Liver (tissue), 9 donors: ENCODE data around the gene GGA1. TPM values are rescaled to one million over a fixed set of nuclear protein-coding genes. Genes with fewer than 3 reads are reported as not detected.

Experiments
- DNase-seq: peaks from one replicate; pipeline ENCODE4 v3.0.0-alpha.2; 2017; ENCODE audit warnings: low spot score
- H3K27ac ChIP-seq, 2 donors: one replicate each; pipeline ENCODE4 v1.7.0; 2013; ENCODE audit warnings: inconsistent platforms in 2 of 2, low read length in 2 of 2, control low read depth in 1 of 2, low read depth in 1 of 2, mild to moderate bottlenecking in 1 of 2
- H3K27me3 ChIP-seq, 4 donors: one replicate each; pipeline versions ENCODE4 v1.6.1 to v1.7.0; 2013; ENCODE audit warnings: low read length in 3 of 4, inconsistent platforms in 1 of 4, mild to moderate bottlenecking in 1 of 4, moderate library complexity in 1 of 4; ENCODE audit not compliant: control insufficient read depth in 4 of 4, insufficient read depth in 4 of 4
- H3K36me3 ChIP-seq, 4 donors: one replicate each; pipeline versions ENCODE4 v1.6.1 to v1.7.0; 2013; ENCODE audit warnings: low read length in 3 of 4, mild to moderate bottlenecking in 3 of 4, low read depth in 1 of 4, moderate library complexity in 1 of 4; ENCODE audit not compliant: control insufficient read depth in 4 of 4, insufficient read depth in 3 of 4
- H3K4me1 ChIP-seq, 4 donors: one replicate each; pipeline versions ENCODE4 v1.6.1 to v1.7.0; 2013; ENCODE audit warnings: low read length in 3 of 4, mild to moderate bottlenecking in 3 of 4, moderate library complexity in 1 of 4; ENCODE audit not compliant: control insufficient read depth in 4 of 4, insufficient read depth in 4 of 4
- H3K4me3 ChIP-seq, 3 donors: one replicate each; pipeline versions ENCODE4 v1.6.1 to v1.7.0; 2013; ENCODE audit warnings: low read length in 3 of 3, control low read depth in 1 of 3, low read depth in 1 of 3, mild to moderate bottlenecking in 1 of 3
- H3K9ac ChIP-seq, 2 donors: one replicate each; pipeline ENCODE4 v1.7.0; 2013; ENCODE audit warnings: low read length in 2 of 2, mild to moderate bottlenecking in 2 of 2, moderate library complexity in 2 of 2, control low read depth in 1 of 2, low read depth in 1 of 2
- H3K9me3 ChIP-seq, 4 donors: one replicate each; pipeline versions ENCODE4 v1.6.1 to v1.7.0; 2013; ENCODE audit warnings: low read length in 3 of 4; ENCODE audit not compliant: control insufficient read depth in 4 of 4
- EGR1 ChIP-seq, 2 donors: IDR thresholded peaks; 2 replicates each; pipeline ENCODE4 v1.6.1; 2016 to 2018; ENCODE audit warnings: antibody characterized with exemption in 2 of 2, low read depth in 2 of 2
- FOXA1 ChIP-seq: IDR thresholded peaks from 2 replicates; pipeline ENCODE4 v1.6.1; 2016; ENCODE audit warnings: antibody characterized with exemption
- FOXA2 ChIP-seq: IDR thresholded peaks from 2 replicates; pipeline ENCODE4 v1.6.1; 2016; ENCODE audit warnings: antibody characterized with exemption
- GABPA ChIP-seq, 2 donors: IDR thresholded peaks in 1 of 2; conservative IDR thresholded peaks in 1 of 2; 2 replicates each; pipeline ENCODE4 v1.6.1; 2016; ENCODE audit warnings: antibody characterized with exemption in 2 of 2, mild to moderate bottlenecking in 1 of 2, moderate library complexity in 1 of 2
- HNF4A ChIP-seq, 2 donors: conservative IDR thresholded peaks; 2 replicates each; pipeline ENCODE4 v1.6.1; 2016; ENCODE audit warnings: antibody characterized with exemption in 2 of 2, mild to moderate bottlenecking in 2 of 2
- HNF4G ChIP-seq: IDR thresholded peaks from 2 replicates; pipeline ENCODE4 v1.6.1; 2016; ENCODE audit warnings: antibody characterized with exemption
- JUND ChIP-seq, 2 donors: IDR thresholded peaks; 2 replicates each; pipeline ENCODE4 v1.6.1; 2016; ENCODE audit warnings: antibody characterized with exemption in 2 of 2
- NR2F2 ChIP-seq: IDR thresholded peaks from 2 replicates; pipeline ENCODE4 v1.6.1; 2016; ENCODE audit warnings: antibody characterized with exemption
- RAD21 ChIP-seq, 2 donors: IDR thresholded peaks; 2 replicates each; pipeline ENCODE4 v1.6.1; 2016; ENCODE audit warnings: antibody characterized with exemption in 2 of 2, mild to moderate bottlenecking in 2 of 2
- RXRA ChIP-seq, 2 donors: IDR thresholded peaks; 2 replicates each; pipeline ENCODE4 v1.6.1; 2017 to 2018; ENCODE audit warnings: antibody characterized with exemption in 2 of 2, mild to moderate bottlenecking in 1 of 2
- SP1 ChIP-seq: IDR thresholded peaks from 2 replicates; pipeline ENCODE4 v1.6.1; 2018; ENCODE audit warnings: antibody characterized with exemption, mild to moderate bottlenecking
- TAF1 ChIP-seq: conservative IDR thresholded peaks from 2 replicates; pipeline ENCODE4 v1.6.1; 2016; ENCODE audit warnings: antibody characterized with exemption, mild to moderate bottlenecking
- YY1 ChIP-seq: IDR thresholded peaks from 2 replicates; pipeline ENCODE4 v1.6.1; 2016; ENCODE audit warnings: antibody characterized with exemption, mild to moderate bottlenecking
- WGBS: extraction: QIAGEN DNeasy Blood & Tissue Kit; methylation state at CpG from one replicate; pipeline ENCODE4 v1.1.7; 2013; 5-methylcytosine and 5-hydroxymethylcytosine counted together
- polyA plus RNA-seq, 2 donors: library from polyadenylated mRNA; stranded (reverse) in 1 of 2; unstranded in 1 of 2; fragments of 200-250 nt in 1 of 2; fragments of >200 nt in 1 of 2; fragmentation: Nextera tagmentation in 1 of 2; extraction: Ambion mirVana in 1 of 2; gene quantifications; one replicate each; pipeline versions ENCODE4 v1.2.1 to v1.2.3, GENCODE V29; 2013 to 2015
- total RNA-seq, 2 donors: library from RNA; depleted of rRNA; stranded (reverse); fragments of >200 nt; gene quantifications; one replicate each; pipeline ENCODE4 v1.2.3, GENCODE V29; 2014
- TF ChIP-seq, protein P1 (sequence below): IDR thresholded peaks from 2 replicates; pipeline ENCODE4 v1.6.1; 2016; ENCODE audit warnings: antibody characterized with exemption
- TF ChIP-seq, protein P2 (sequence below): IDR thresholded peaks from 2 replicates; pipeline ENCODE4 v1.6.1; 2016; ENCODE audit warnings: antibody characterized with exemption, mild to moderate bottlenecking
- TF ChIP-seq, protein P3 (sequence below): IDR thresholded peaks from 2 replicates; pipeline ENCODE4 v1.6.1; 2016; ENCODE audit warnings: antibody characterized with exemption
- TF ChIP-seq, protein P4 (sequence below): fragments of 150-350 bp; IDR thresholded peaks from 2 replicates; pipeline ENCODE4 v1.5.1; 2017; ENCODE audit warnings: improper control_type of control experiment, low read depth, low read length; ENCODE audit not compliant: missing input control
- TF ChIP-seq, protein P5 (sequence below): IDR thresholded peaks from 2 replicates; pipeline ENCODE4 v1.6.1; 2016; ENCODE audit warnings: antibody characterized with exemption
- donor health status: healthy.
- donor health status: healthy.
- donor health status: healthy.
- donor health status: healthy.
- donor health status: healthy.

Gene GGA1, protein sequence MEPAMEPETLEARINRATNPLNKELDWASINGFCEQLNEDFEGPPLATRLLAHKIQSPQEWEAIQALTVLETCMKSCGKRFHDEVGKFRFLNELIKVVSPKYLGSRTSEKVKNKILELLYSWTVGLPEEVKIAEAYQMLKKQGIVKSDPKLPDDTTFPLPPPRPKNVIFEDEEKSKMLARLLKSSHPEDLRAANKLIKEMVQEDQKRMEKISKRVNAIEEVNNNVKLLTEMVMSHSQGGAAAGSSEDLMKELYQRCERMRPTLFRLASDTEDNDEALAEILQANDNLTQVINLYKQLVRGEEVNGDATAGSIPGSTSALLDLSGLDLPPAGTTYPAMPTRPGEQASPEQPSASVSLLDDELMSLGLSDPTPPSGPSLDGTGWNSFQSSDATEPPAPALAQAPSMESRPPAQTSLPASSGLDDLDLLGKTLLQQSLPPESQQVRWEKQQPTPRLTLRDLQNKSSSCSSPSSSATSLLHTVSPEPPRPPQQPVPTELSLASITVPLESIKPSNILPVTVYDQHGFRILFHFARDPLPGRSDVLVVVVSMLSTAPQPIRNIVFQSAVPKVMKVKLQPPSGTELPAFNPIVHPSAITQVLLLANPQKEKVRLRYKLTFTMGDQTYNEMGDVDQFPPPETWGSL
- 10 to 100 TPM; 17.4 to 26.4 TPM for total RNA-seq
- polyA plus RNA-seq: 10 to 100 TPM; 15.1 to 18.2 TPM

DNA sequence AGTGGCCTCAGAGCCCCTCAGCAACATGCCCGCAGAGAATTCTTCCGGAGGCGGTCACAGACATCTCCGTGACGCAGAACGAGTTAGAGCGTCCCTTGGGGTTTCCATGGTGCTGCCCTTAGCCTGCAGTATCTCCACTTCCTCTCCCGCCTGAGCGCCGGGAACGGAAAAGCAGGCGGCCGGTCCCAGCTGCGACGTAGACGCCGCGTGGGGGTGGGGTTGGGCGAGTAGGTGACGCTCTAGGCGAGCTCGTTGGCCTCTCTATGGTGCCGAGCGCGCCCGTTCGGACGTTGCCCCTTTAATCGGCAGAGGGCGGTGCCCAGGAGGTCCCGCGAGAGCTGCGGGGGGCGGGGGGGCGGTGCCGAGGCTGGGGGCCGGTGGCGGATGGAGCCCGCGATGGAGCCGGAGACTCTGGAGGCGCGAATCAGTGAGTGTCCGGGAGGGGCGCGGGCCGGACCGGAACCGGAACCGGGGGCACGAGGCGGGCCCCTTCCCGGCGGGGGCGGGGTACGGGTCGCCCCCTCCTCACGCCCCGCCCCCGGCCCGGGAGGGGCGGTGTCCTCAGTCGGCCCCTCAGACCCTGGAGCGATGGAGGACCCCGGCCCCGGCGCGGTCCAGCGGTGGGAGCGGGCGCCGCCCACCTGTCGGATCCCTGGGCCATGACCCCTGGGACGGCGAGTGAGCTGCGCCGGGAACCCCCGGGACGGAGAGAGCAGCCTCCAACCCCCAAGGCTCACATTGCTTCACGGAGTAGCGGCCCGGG is at the start of gene GGA1:
Gene GGA1 (plus strand): TSS at position 358 of the 763 bp plus-strand sequence. CDS start 27 bp downstream, at position 385.
- Histone ChIP-seq H3K4me1 (peaks cover 4 to 41% (median 25%) of the 10 kb centered on the region in 4 donors), H3K36me3 (no peaks in the 10 kb centered on the region), H3K27me3 (no peaks in the 10 kb centered on the region), H3K27ac (peak within 1 kb of the TSS; percentile 86), H3K4me3 (peak within 1 kb of the TSS; percentile 68 to 97 (median 71)), H3K9ac (peak within 1 kb of the TSS; percentile 91 to 94), H3K9me3 (no peaks in the 10 kb centered on the region)
- WGBS: under 1% methylated on average over 82 of the region's 82 CpGs
- TF ChIP-seq GABPA (IDR thresholded peaks at IDR 0.05 in 1 of 2, conservative IDR thresholded peaks at IDR 0.05 in 1 of 2) (peak; percentile 98 to 99), HNF4A (conservative IDR thresholded peaks at IDR 0.05) (peak in 1 of 2 donors; percentile 26), EGR1 (IDR thresholded peaks at IDR 0.05; ENCODE audit: low read depth in 2 of 2) (peak; percentile 10 to 52), TAF1 (no peak), SP1 (peak; percentile 86), NR2F2 (peak; percentile 88), YY1 (peak; percentile 77), FOXA1 (peak; percentile 34), JUND (IDR thresholded peaks at IDR 0.05) (peak; percentile 13 to 39), RAD21 (IDR thresholded peaks at IDR 0.05) (peak; percentile 3 to 7), RXRA (IDR thresholded peaks at IDR 0.05) (peak; percentile 88 to 93), FOXA2 (no peak), HNF4G (no peak)
- TF ChIP-seq, protein P1, sequence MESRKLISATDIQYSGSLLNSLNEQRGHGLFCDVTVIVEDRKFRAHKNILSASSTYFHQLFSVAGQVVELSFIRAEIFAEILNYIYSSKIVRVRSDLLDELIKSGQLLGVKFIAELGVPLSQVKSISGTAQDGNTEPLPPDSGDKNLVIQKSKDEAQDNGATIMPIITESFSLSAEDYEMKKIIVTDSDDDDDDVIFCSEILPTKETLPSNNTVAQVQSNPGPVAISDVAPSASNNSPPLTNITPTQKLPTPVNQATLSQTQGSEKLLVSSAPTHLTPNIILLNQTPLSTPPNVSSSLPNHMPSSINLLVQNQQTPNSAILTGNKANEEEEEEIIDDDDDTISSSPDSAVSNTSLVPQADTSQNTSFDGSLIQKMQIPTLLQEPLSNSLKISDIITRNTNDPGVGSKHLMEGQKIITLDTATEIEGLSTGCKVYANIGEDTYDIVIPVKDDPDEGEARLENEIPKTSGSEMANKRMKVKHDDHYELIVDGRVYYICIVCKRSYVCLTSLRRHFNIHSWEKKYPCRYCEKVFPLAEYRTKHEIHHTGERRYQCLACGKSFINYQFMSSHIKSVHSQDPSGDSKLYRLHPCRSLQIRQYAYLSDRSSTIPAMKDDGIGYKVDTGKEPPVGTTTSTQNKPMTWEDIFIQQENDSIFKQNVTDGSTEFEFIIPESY: peak; percentile 98
- TF ChIP-seq, protein P2, sequence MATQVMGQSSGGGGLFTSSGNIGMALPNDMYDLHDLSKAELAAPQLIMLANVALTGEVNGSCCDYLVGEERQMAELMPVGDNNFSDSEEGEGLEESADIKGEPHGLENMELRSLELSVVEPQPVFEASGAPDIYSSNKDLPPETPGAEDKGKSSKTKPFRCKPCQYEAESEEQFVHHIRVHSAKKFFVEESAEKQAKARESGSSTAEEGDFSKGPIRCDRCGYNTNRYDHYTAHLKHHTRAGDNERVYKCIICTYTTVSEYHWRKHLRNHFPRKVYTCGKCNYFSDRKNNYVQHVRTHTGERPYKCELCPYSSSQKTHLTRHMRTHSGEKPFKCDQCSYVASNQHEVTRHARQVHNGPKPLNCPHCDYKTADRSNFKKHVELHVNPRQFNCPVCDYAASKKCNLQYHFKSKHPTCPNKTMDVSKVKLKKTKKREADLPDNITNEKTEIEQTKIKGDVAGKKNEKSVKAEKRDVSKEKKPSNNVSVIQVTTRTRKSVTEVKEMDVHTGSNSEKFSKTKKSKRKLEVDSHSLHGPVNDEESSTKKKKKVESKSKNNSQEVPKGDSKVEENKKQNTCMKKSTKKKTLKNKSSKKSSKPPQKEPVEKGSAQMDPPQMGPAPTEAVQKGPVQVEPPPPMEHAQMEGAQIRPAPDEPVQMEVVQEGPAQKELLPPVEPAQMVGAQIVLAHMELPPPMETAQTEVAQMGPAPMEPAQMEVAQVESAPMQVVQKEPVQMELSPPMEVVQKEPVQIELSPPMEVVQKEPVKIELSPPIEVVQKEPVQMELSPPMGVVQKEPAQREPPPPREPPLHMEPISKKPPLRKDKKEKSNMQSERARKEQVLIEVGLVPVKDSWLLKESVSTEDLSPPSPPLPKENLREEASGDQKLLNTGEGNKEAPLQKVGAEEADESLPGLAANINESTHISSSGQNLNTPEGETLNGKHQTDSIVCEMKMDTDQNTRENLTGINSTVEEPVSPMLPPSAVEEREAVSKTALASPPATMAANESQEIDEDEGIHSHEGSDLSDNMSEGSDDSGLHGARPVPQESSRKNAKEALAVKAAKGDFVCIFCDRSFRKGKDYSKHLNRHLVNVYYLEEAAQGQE: peak; percentile 50
- TF ChIP-seq, protein P3, sequence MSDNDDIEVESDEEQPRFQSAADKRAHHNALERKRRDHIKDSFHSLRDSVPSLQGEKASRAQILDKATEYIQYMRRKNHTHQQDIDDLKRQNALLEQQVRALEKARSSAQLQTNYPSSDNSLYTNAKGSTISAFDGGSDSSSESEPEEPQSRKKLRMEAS: peak; percentile 98
- TF ChIP-seq, protein P4, sequence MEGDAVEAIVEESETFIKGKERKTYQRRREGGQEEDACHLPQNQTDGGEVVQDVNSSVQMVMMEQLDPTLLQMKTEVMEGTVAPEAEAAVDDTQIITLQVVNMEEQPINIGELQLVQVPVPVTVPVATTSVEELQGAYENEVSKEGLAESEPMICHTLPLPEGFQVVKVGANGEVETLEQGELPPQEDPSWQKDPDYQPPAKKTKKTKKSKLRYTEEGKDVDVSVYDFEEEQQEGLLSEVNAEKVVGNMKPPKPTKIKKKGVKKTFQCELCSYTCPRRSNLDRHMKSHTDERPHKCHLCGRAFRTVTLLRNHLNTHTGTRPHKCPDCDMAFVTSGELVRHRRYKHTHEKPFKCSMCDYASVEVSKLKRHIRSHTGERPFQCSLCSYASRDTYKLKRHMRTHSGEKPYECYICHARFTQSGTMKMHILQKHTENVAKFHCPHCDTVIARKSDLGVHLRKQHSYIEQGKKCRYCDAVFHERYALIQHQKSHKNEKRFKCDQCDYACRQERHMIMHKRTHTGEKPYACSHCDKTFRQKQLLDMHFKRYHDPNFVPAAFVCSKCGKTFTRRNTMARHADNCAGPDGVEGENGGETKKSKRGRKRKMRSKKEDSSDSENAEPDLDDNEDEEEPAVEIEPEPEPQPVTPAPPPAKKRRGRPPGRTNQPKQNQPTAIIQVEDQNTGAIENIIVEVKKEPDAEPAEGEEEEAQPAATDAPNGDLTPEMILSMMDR: no peak
- TF ChIP-seq, protein P5, sequence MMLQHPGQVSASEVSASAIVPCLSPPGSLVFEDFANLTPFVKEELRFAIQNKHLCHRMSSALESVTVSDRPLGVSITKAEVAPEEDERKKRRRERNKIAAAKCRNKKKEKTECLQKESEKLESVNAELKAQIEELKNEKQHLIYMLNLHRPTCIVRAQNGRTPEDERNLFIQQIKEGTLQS: no peak
- peak; percentile 94 for DNase-seq
